GM23248 (cell line): ENCODE results near the gene CCT2. TPM values are rescaled to one million over a fixed set of nuclear protein-coding genes. Genes with fewer than 3 reads are reported as not detected.
A peak's percentile ranks its signal among the peaks of the same experiment; 100 is the strongest.

Experiments
- DNase-seq: peaks from one replicate; pipeline ENCODE4 v3.0.0-alpha.2; 2015
- H2AFZ ChIP-seq: fragments of 200-600 bp; sonication (generic); 2 replicates; pipeline ENCODE4 v1.6.1; 2016; ENCODE audit warnings: antibody characterized with exemption
- H3F3A ChIP-seq: fragments of 200-600 bp; sonication (generic); 2 replicates; pipeline ENCODE4 v1.6.1; 2016; ENCODE audit warnings: mild to moderate bottlenecking, antibody characterized with exemption, mixed run types; ENCODE audit not compliant: insufficient read depth
- H3K27ac ChIP-seq: fragments of 200-600 bp; sonication (generic); 2 replicates; pipeline ENCODE4 v1.5.1; 2016; ENCODE audit warnings: mild to moderate bottlenecking
- H3K27me3 ChIP-seq: fragments of 200-600 bp; sonication (generic); replicated peaks from 2 replicates; pipeline ENCODE4 v1.6.1; 2016; ENCODE audit warnings: mild to moderate bottlenecking; ENCODE audit not compliant: insufficient read depth
- H3K36me3 ChIP-seq: fragments of 200-600 bp; sonication (generic); 2 replicates; pipeline ENCODE4 v1.6.1; 2016; ENCODE audit warnings: low read depth, mild to moderate bottlenecking
- H3K4me1 ChIP-seq: fragments of 200-600 bp; sonication (generic); 2 replicates; pipeline ENCODE4 v1.6.1; 2016; ENCODE audit warnings: mild to moderate bottlenecking; ENCODE audit not compliant: insufficient read depth
- H3K4me2 ChIP-seq: fragments of 200-600 bp; sonication (generic); one replicate; pipeline ENCODE4 v1.6.1; 2016; ENCODE audit warnings: mild to moderate bottlenecking; ENCODE audit not compliant: unreplicated experiment
- H3K4me3 ChIP-seq: fragments of 200-600 bp; sonication (generic); 2 replicates; pipeline ENCODE4 v1.5.1; 2016; ENCODE audit warnings: mild to moderate bottlenecking
- H3K79me2 ChIP-seq: fragments of 200-600 bp; sonication (generic); 2 replicates; pipeline ENCODE4 v1.6.1; 2016; ENCODE audit warnings: mild to moderate bottlenecking; ENCODE audit not compliant: insufficient read depth
- H3K9ac ChIP-seq: fragments of 200-600 bp; sonication (generic); 2 replicates; pipeline ENCODE4 v1.6.1; 2016; ENCODE audit warnings: mild to moderate bottlenecking
- H3K9me2 ChIP-seq: fragments of 200-600 bp; sonication (generic); 2 replicates; pipeline ENCODE4 v1.6.1; 2016; ENCODE audit warnings: mixed run types, mild to moderate bottlenecking, moderate library complexity; ENCODE audit not compliant: insufficient read depth
- H3K9me3 ChIP-seq: fragments of 200-600 bp; sonication (generic); one replicate; pipeline ENCODE4 v1.6.1; 2017; ENCODE audit warnings: low read depth
- H4K20me1 ChIP-seq: fragments of 200-600 bp; sonication (generic); 2 replicates; pipeline ENCODE4 v1.6.0; 2016; ENCODE audit not compliant: insufficient read depth
- EZH2 ChIP-seq: fragments of 200-600 bp; sonication (generic); IDR thresholded peaks from 2 replicates; pipeline ENCODE4 v1.6.1; 2018; ENCODE audit warnings: antibody characterized with exemption, mild to moderate bottlenecking; ENCODE audit not compliant: insufficient read depth, poor library complexity, severe bottlenecking
- EZH2phosphoT487 ChIP-seq: fragments of 200-600 bp; sonication (generic); IDR thresholded peaks from 2 replicates; pipeline ENCODE4 v1.6.1; 2018; ENCODE audit warnings: antibody characterized with exemption, moderate library complexity, mild to moderate bottlenecking, low read depth; ENCODE audit not compliant: insufficient read depth
- WGBS, 2 experiments: methylation state at CpG; one replicate each; pipeline ENCODE4 v1.1.6; 2015 to 2017; ENCODE audit warnings: low lambda C conversion rate in 2 of 2, low coverage in 1 of 2; ENCODE audit errors: missing lambda C conversion rate in 2 of 2; 5-methylcytosine and 5-hydroxymethylcytosine counted together
- in situ Hi-C: fragments of 300-500 bp; cut with MboI; formaldehyde crosslinking; loops from 2 replicates; pipeline ENCODE4 v1.15.0; 2020
- polyA plus RNA-seq: library from polyadenylated mRNA; unstranded; fragments of >200 nt; fragmentation: Nextera tagmentation; extraction: Ambion mirVana; gene quantifications from 2 replicates; pipeline ENCODE4 v1.2.1, GENCODE V29; 2016
- total RNA-seq: library from RNA; depleted of rRNA; stranded (reverse); fragments of >200 nt; shearing (Covaris generic); gene quantifications from 2 replicates; pipeline ENCODE4 v1.2.3, GENCODE V29; 2014

The CCT2 gene
- total and polyA plus RNA-seq, 2 experiments from 2014 or later = 157 to 171 TPM

GRCh38 chr12:69633061-69633460 is 47.8 kb downstream of the CCT2 start:
- Histone ChIP-seq H3K9ac (no peak overlapping the region), H3K9me2 (no peaks in the 10 kb centered on the region), H3K27me3 (no peaks in the 10 kb centered on the region), H3K36me3 (no peaks in the 10 kb centered on the region), H3K4me2 (no peak overlapping the region), H3K79me2 (no peaks in the 10 kb centered on the region), H3K4me1 (no peaks in the 10 kb centered on the region), H3K4me3 (no peak overlapping the region), H3K27ac (no peak overlapping the region), H4K20me1 (no peaks in the 10 kb centered on the region), H3K9me3 (no peaks in the 10 kb centered on the region), H3F3A (no peaks in the 10 kb centered on the region), H2AFZ (no peak overlapping the region)
- in situ Hi-C loops = no loop called here
- 37 to 51% methylated on average over 2 of the region's 2 CpGs for WGBS, 2 experiments
- DNase-seq = no peak
- TF ChIP-seq EZH2phosphoT487 (no peak), EZH2 (no peak)

DNA sequence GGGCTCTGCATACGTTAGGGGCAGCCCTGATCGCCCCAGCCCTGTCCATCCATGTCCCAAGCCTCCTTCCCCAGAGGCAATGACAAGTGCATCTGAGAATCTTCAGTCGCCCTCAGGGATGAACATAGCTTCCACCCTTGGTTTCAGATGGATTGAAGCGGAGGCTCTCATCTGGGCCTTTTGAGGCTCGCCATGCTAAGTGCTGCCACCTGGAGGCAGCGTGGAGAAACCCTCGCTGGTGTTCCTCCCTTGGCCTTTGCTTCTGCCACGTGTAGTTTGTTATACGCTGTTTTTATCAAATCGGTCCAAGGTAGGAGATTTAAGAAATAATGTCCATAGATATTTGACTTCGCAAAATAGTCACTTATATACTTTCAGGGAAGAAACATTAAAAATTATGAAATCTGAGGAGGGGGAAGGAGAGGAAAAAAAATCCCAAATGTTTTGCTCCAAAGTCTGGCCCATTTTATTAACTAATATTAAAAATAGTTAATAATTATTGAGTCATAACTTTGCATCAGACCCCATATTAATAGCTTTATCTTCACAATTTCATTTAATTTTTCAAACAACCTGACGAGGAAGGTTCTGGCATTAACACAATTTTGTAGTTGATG is 54.2 kb downstream of the CCT2 start:
- DNase-seq = peak; percentile 81
- no peaks in the 10 kb centered on the region for H3K9me2 ChIP-seq
- no peak overlapping the region for H3K4me3 ChIP-seq
- no peaks in the 10 kb centered on the region for H3F3A ChIP-seq
- TF ChIP-seq EZH2 (no peak), EZH2phosphoT487 (no peak)
- no peaks in the 10 kb centered on the region for H3K79me2 ChIP-seq
- 0 out of 2 replicates have a peak overlapping the region, but pooled peaks have one; percentile 17 for H2AFZ ChIP-seq
- no peak overlapping the region for H3K9ac ChIP-seq
- H3K27me3 ChIP-seq = no peaks in the 10 kb centered on the region
- H3K27ac ChIP-seq = no peak overlapping the region
- in situ Hi-C loops = no loop called here
- WGBS, 2 experiments = 29% methylated on average over 12 of the region's 12 CpGs
- no peak overlapping the region for H3K4me2 ChIP-seq
- H3K4me1 ChIP-seq = no peaks in the 10 kb centered on the region
- H3K9me3 ChIP-seq = no peaks in the 10 kb centered on the region
- no peaks in the 10 kb centered on the region for H4K20me1 ChIP-seq
- no peaks in the 10 kb centered on the region for H3K36me3 ChIP-seq

- no peaks in the 10 kb centered on the region for H3K9me3 ChIP-seq
- in situ Hi-C loops = no loop called here
- no peak overlapping the region for H3K4me2 ChIP-seq
- H3K4me1 ChIP-seq = no peaks in the 10 kb centered on the region
- H3K9me2 ChIP-seq = no peaks in the 10 kb centered on the region
- no peak for DNase-seq
- H3F3A ChIP-seq = peaks cover 4% of the 10 kb centered on the region; the same call in 1 of the 2 replicates
- no peaks in the 10 kb centered on the region for H3K79me2 ChIP-seq
- H4K20me1 ChIP-seq = no peaks in the 10 kb centered on the region
- H2AFZ ChIP-seq = no peak overlapping the region
- no peaks in the 10 kb centered on the region for H3K36me3 ChIP-seq
- H3K4me3 ChIP-seq = no peak overlapping the region
- H3K9ac ChIP-seq = no peak overlapping the region
- 89% methylated on average over 7 of the region's 7 CpGs for whole genome bisulfite sequencing, 2 experiments
- no peak overlapping the region for H3K27ac ChIP-seq
- TF ChIP-seq EZH2phosphoT487 (no peak), EZH2 (no peak)
- no peaks in the 10 kb centered on the region for H3K27me3 ChIP-seq
Measured at GRCh38 chr12:69641546-69641945, 56.3 kb downstream of the CCT2 start.

DNA sequence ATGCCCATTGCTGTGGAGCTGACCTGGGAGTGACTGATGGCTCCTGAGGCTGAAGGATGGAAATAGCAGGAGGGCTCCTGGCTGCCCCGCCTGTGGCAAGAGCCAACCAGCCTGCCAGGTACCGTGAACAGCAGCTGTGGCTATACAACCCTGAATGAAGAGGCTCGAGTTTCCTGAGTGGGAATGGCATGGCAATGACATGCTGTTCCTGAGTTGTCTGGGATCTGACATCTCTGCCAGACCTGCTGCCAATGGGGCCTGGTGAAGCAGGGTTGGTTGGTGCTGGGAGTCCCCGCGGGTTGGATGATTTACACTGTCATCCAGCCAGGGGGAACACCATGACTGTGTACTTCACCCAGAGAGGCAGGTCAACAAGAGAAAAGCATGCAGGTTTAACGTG is 57.3 kb downstream of the CCT2 start:
- WGBS, 2 experiments = 71 to 76% methylated on average over 5 to 6 of the region's 6 CpGs
- H3K4me1 ChIP-seq = no peaks in the 10 kb centered on the region
- H3K27ac ChIP-seq = no peak overlapping the region
- peaks cover 4% of the 10 kb centered on the region; the same call in 1 of the 2 replicates for H3F3A ChIP-seq
- no peak overlapping the region for H2AFZ ChIP-seq
- TF ChIP-seq EZH2phosphoT487 = no peak
- TF ChIP-seq EZH2 = no peak
- in situ Hi-C loops = no loop called here
- no peaks in the 10 kb centered on the region for H3K79me2 ChIP-seq
- no peak overlapping the region for H3K9ac ChIP-seq
- no peaks in the 10 kb centered on the region for H3K36me3 ChIP-seq
- no peak overlapping the region for H3K4me2 ChIP-seq
- no peaks in the 10 kb centered on the region for H3K9me2 ChIP-seq
- no peaks in the 10 kb centered on the region for H4K20me1 ChIP-seq
- no peaks in the 10 kb centered on the region for H3K9me3 ChIP-seq
- H3K27me3 ChIP-seq = no peaks in the 10 kb centered on the region
- no peak overlapping the region for H3K4me3 ChIP-seq
- no peak for DNase-seq

GRCh38 chr12:69644511-69644910 is 59.3 kb downstream of the CCT2 start:
- Histone ChIP-seq H3K27ac (no peak overlapping the region), H3K79me2 (no peaks in the 10 kb centered on the region), H3K4me1 (peaks cover 14% of the 10 kb centered on the region), H3F3A (peaks cover 9% of the 10 kb centered on the region; the same call in 1 of the 2 replicates), H2AFZ (no peak overlapping the region), H3K36me3 (no peaks in the 10 kb centered on the region), H3K4me2 (no peak overlapping the region), H3K9me3 (no peaks in the 10 kb centered on the region), H3K9me2 (no peaks in the 10 kb centered on the region), H3K4me3 (no peak overlapping the region), H3K27me3 (no peaks in the 10 kb centered on the region), H3K9ac (no peak overlapping the region), H4K20me1 (no peaks in the 10 kb centered on the region)
- in situ Hi-C loops = no loop called here
- DNase-seq = no peak
- no peak for TF ChIP-seq EZH2
- TF ChIP-seq EZH2phosphoT487 = no peak
